VCaP (cell line): ENCODE results near the gene HNRNPA1L2.
"Not testable (repeated sequence)": the region's sequence is repeated elsewhere in the genome, so short reads cannot be mapped to it uniquely, and the experiment has no call there.

Experiments used
- H3K27ac ChIP-seq: fragments of 450-650 bp; 2 replicates; pipeline ENCODE4 v1.5.1; 2017
- CTCF ChIP-seq: fragments of 450-650 bp; conservative IDR thresholded peaks from 2 replicates; pipeline ENCODE4 v1.5.1; 2017; ENCODE audit warnings: mild to moderate bottlenecking, moderate library complexity

HNRNPA1L2 gene

GRCh38 chr13:52609013-52609606 is 33.1 kb upstream of the HNRNPA1L2 start:
- H3K27ac ChIP-seq = not testable (repeated sequence)
- TF ChIP-seq CTCF = peak; percentile 67

GRCh38 chr13:52610158-52610557 is 32.1 kb upstream of the HNRNPA1L2 start:
- H3K27ac ChIP-seq = not testable (repeated sequence)

- no peak for TF ChIP-seq CTCF
- H3K27ac ChIP-seq = no peak overlapping the region
These were observed 27.0 kb upstream of the HNRNPA1L2 start for GRCh38 chr13:52615134-52615801.

GRCh38 chr13:52615812-52616211 is 26.4 kb upstream of the HNRNPA1L2 start:
- H3K27ac ChIP-seq = no peak overlapping the region
- TF ChIP-seq CTCF = no peak

- TF ChIP-seq CTCF = no peak
- peak overlapping the region; percentile 73 for H3K27ac ChIP-seq
These were observed 24.9 kb upstream of the HNRNPA1L2 start for GRCh38 chr13:52617070-52618060.

- not testable (repeated sequence) for H3K27ac ChIP-seq
These were observed 11.0 kb upstream of the HNRNPA1L2 start for GRCh38 chr13:52631083-52631690.

GRCh38 chr13:52638666-52639328 is 3.4 kb upstream of the HNRNPA1L2 start:
- peak overlapping the region; percentile 69 for H3K27ac ChIP-seq
- no peak for TF ChIP-seq CTCF

GRCh38 chr13:52644108-52644507 is 1.9 kb downstream of the HNRNPA1L2 start:
- TF ChIP-seq CTCF = no peak
- H3K27ac ChIP-seq = 0 out of 2 replicates have a peak overlapping the region, but pooled peaks have one; percentile 5
